ENCODE results near the gene AAMDC.

- no peak for TF ChIP-seq POLR2A (IDR thresholded peaks at IDR 0.05; ENCODE audit: low read depth, low read length)
- no peak for TF ChIP-seq POLR2AphosphoS5 (IDR thresholded peaks at IDR 0.05; ENCODE audit: low read depth, low read length)
- TF ChIP-seq TAF1 (IDR thresholded peaks at IDR 0.05; ENCODE audit: borderline replicate concordance, low read depth, low read length): no peak
These were observed 61.5 kb downstream of the AAMDC start for GRCh38 chr11:77882396-77882795.

Measured in GM12892 (cell line).